Fibroblast of pulmonary artery (primary cell): ENCODE data around the gene WDCP.

Experiments used
- DNase-seq: peaks from one replicate; pipeline ENCODE4 v3.0.0-alpha.2; 2010; ENCODE audit warnings: low read depth
- H3K4me3 ChIP-seq: replicated peaks from 2 replicates; pipeline ENCODE4 v1.5.1; 2011; ENCODE audit warnings: low read depth, mild to moderate bottlenecking, control low read depth, low read length, moderate library complexity
- CTCF ChIP-seq: IDR thresholded peaks from 2 replicates; pipeline ENCODE4 v1.5.1; 2011; ENCODE audit warnings: mild to moderate bottlenecking, control low read depth, low read length, inconsistent platforms; ENCODE audit errors: missing control alignments

Gene WDCP

GRCh38 chr2:24009367-24009679 is 37.9 kb downstream of the WDCP start:
- H3K4me3 ChIP-seq = peak overlapping the region; percentile 50
- no peak for DNase-seq
- TF ChIP-seq CTCF = no peak

GRCh38 chr2:24008672-24009366 is 38.4 kb downstream of the WDCP start:
- H3K4me3 ChIP-seq = no peak overlapping the region
- DNase-seq = no peak
- no peak for TF ChIP-seq CTCF

- TF ChIP-seq CTCF = no peak
- H3K4me3 ChIP-seq = no peak overlapping the region
- no peak for DNase-seq
Observed at GRCh38 chr2:24007693-24008092, 39.5 kb downstream of the WDCP start.

DNA sequence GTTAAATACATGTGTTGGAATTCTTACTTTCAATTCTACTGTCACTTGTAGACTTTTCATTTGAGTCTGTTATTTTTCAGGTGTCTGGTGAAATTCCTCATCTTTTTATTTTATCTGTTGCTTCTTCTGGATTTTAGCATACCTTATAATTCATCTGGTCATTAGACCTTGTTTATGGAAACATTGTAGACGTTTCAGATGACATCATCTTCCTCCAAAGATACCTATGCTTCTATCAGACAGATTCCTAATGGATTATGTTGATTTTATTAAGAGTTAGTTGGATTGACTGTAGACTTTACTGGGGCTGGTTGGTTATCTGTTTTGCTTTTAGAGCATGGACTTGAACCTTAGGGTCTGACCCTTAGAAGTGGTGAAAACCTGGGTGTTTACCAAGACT is 52.6 kb downstream of the WDCP start:
- no peak for DNase-seq
- no peak for TF ChIP-seq CTCF
- no peak overlapping the region for H3K4me3 ChIP-seq

GRCh38 chr2:23993736-23994269 is 53.4 kb downstream of the WDCP start:
- H3K4me3 ChIP-seq = no peak overlapping the region
- no peak for DNase-seq
- no peak for TF ChIP-seq CTCF

GRCh38 chr2:23992931-23993330 is 54.3 kb downstream of the WDCP start:
- H3K4me3 ChIP-seq = no peak overlapping the region
- TF ChIP-seq CTCF = no peak
- no peak for DNase-seq

- peak; percentile 35 for DNase-seq
- TF ChIP-seq CTCF = peak; percentile 28
- no peak overlapping the region for H3K4me3 ChIP-seq
Observed at GRCh38 chr2:23988371-23988770, 58.8 kb downstream of the WDCP start.
